Testis (tissue), 3 donors: ENCODE measurements around the gene B3GALT2. TPM values are rescaled to one million over a fixed set of nuclear protein-coding genes. Genes with fewer than 3 reads are reported as not detected.

Experiments used
- DNase-seq: peaks from one replicate; pipeline ENCODE4 v3.0.0-alpha.2; 2019
- H3K27ac ChIP-seq, 2 donors: fragments of 200-600 bp; sonication (generic); one replicate each; pipeline ENCODE4 v1.5.1; 2019
- H3K27me3 ChIP-seq: fragments of 200-600 bp; sonication (generic); one replicate; pipeline ENCODE4 v1.5.1; 2019
- H3K36me3 ChIP-seq: fragments of 200-600 bp; sonication (generic); one replicate; pipeline ENCODE4 v1.5.1; 2017; ENCODE audit warnings: low read depth; ENCODE audit errors: missing control alignments
- H3K4me1 ChIP-seq: fragments of 200-600 bp; sonication (generic); one replicate; pipeline ENCODE4 v1.5.1; 2019
- H3K4me3 ChIP-seq, 2 donors: fragments of 200-600 bp; sonication (generic); one replicate each; pipeline ENCODE4 v1.5.1; 2017 to 2019
- H3K9me3 ChIP-seq: fragments of 200-600 bp; sonication (generic); one replicate; pipeline ENCODE4 v1.5.1; 2017
- POLR2A ChIP-seq: fragments of 450-650 bp; IDR thresholded peaks from one replicate; pipeline ENCODE4 v1.6.1; 2017; ENCODE audit warnings: antibody characterized with exemption, mild to moderate bottlenecking, moderate library complexity
- WGBS, 2 donors: methylation state at CpG; one replicate each; pipeline ENCODE4 v1.1.5; 2018; 5-methylcytosine and 5-hydroxymethylcytosine counted together
- intact Hi-C: fragments of 100-400 bp; cut with DNase I; formaldehyde crosslinking; loops from one replicate; pipeline ENCODE4 v1.15.1; 2023; ENCODE audit warnings: low total_unique reads
- polyA plus RNA-seq: library from polyadenylated mRNA; stranded (reverse); fragments of 350-450 nt; fragmentation: Illumina TruSeq; extraction: RNeasy Lipid Tissue Mini Kit (QIAGEN cat#74804); gene quantifications from one replicate; pipeline ENCODE4 v1.2.3, GENCODE V29; 2014; ENCODE audit warnings: low read depth, low replicate concordance; ENCODE audit not compliant: insufficient read depth
- total RNA-seq, 2 donors: library from RNA; depleted of rRNA; stranded (reverse); fragments of >200 nt; gene quantifications; one replicate each; pipeline ENCODE4 v1.2.3, GENCODE V29; 2016
- TF ChIP-seq, protein P1 (sequence below), 3 experiments: fragments of 450-650 bp in 2 of 3; fragments of 200-600 bp in 1 of 3; sonication (generic) in 1 of 3; IDR thresholded peaks; one replicate each; pipeline ENCODE4 v1.5.1; 2016 to 2019; ENCODE audit warnings: antibody characterized with exemption in 3 of 3, mild to moderate bottlenecking in 2 of 3, moderate library complexity in 1 of 3

Gene B3GALT2
- total and polyA plus RNA-seq, 3 donors from 2014 or later: 0.80 to 2.5 (median 1.1) TPM

DNA sequence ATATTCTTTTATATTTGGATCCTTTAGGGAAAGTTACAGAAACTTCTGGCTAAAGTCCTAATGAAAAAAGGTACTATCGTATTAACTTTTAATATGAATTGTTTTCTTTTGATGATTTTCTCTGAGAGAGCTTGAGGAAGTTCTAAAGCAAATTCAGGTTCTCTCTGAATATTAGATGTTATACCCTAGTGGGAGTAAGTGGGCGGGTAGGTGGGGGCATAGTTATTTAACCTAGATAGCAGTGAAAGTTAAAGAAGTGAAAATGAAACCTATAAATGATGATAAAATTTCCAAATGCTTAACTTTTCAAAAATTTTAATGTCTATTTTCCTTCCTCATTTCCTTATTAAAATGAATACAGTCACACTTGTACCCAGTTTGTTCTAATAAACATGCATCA is 26.2 kb upstream of the B3GALT2 start:
- no peak for DNase-seq
- Histone ChIP-seq H3K27me3 (no peaks in the 10 kb centered on the region), H3K36me3 (no peaks in the 10 kb centered on the region), H3K9me3 (no peaks in the 10 kb centered on the region), H3K27ac (no peak overlapping the region), H3K4me3 (no peak overlapping the region), H3K4me1 (no peaks in the 10 kb centered on the region)
- TF ChIP-seq, protein P1, sequence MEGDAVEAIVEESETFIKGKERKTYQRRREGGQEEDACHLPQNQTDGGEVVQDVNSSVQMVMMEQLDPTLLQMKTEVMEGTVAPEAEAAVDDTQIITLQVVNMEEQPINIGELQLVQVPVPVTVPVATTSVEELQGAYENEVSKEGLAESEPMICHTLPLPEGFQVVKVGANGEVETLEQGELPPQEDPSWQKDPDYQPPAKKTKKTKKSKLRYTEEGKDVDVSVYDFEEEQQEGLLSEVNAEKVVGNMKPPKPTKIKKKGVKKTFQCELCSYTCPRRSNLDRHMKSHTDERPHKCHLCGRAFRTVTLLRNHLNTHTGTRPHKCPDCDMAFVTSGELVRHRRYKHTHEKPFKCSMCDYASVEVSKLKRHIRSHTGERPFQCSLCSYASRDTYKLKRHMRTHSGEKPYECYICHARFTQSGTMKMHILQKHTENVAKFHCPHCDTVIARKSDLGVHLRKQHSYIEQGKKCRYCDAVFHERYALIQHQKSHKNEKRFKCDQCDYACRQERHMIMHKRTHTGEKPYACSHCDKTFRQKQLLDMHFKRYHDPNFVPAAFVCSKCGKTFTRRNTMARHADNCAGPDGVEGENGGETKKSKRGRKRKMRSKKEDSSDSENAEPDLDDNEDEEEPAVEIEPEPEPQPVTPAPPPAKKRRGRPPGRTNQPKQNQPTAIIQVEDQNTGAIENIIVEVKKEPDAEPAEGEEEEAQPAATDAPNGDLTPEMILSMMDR (IDR thresholded peaks at IDR 0.05): no peak
- TF ChIP-seq POLR2A: no peak
- WGBS, 2 donors: 95 to 97% methylated on average over 2 of the region's 2 CpGs
- intact Hi-C loops: no loop called here

DNA sequence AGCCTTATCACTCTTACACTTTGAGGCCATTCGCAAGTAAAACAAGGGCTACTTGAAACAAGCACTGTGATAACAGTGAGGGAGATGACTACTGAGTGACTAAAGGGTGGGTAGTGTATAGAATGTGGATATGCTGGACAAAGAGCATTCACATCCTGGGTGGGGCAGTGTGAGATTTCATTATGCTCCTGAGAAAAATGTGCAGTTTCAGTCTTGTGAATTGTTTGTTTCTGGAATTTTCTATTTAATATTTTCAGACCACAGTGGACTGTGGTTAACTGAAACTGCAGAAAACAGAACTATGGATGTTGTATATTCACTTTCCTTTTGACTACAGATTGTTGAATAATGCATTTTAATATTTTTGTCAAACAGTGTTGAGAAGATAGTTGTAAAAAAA is 25.1 kb upstream of the B3GALT2 start:
- H3K4me3 ChIP-seq: no peak overlapping the region
- TF ChIP-seq, protein P1 (IDR thresholded peaks at IDR 0.05): no peak
- TF ChIP-seq POLR2A: no peak
- no peaks in the 10 kb centered on the region for H3K4me1 ChIP-seq
- H3K36me3 ChIP-seq: no peaks in the 10 kb centered on the region
- WGBS, 2 donors: 58 to 95% methylated on average over 1 of the region's 1 CpG
- no peaks in the 10 kb centered on the region for H3K27me3 ChIP-seq
- intact Hi-C loops: no loop called here
- H3K9me3 ChIP-seq: no peaks in the 10 kb centered on the region
- DNase-seq: no peak
- no peak overlapping the region for H3K27ac ChIP-seq

DNA sequence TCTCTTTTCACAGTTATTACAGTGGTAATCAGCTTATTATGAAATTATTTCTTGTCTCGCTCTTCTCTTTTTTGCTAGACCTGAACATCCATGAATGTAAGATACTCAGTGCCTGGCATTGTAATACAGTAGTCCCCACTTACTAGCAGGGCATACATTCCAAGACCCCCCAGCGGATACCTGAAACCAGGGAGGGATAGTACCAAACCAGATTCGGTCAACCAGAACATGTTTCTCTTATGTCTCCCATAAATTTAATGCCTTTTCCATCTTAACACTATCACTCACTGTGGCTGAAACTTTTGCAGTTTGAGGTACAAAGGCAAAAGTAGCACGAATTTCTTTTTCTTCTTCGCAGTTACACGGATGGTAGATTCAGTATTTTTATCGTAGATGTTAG is 24.6 kb upstream of the B3GALT2 start:
- no peak overlapping the region for H3K27ac ChIP-seq
- H3K9me3 ChIP-seq: no peaks in the 10 kb centered on the region
- H3K36me3 ChIP-seq: no peaks in the 10 kb centered on the region
- no peak overlapping the region for H3K4me3 ChIP-seq
- TF ChIP-seq POLR2A: no peak
- TF ChIP-seq, protein P1 (IDR thresholded peaks at IDR 0.05): no peak
- no peaks in the 10 kb centered on the region for H3K27me3 ChIP-seq
- intact Hi-C loops: no loop called here
- H3K4me1 ChIP-seq: no peaks in the 10 kb centered on the region
- WGBS, 2 donors: 94 to 96% methylated on average over 7 of the region's 7 CpGs
- DNase-seq: no peak

DNA sequence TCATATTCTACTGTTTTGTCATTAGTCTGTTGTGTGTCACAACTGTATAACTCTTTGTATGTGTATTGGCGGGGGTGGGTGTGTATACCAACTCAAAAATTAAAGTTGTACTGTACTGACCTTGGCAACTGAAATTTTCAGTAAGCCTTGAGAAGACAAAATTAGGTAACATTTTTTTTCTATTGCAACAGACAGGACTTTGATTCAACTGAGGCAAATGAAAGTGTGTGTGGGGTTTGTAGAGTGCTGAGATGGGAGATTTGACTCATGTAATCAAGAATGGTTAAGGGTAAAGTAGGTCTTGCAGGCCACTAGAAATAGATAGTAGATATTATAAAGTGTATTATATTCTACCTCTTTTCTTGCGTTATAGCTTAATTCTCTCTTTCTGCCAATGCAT is 14.6 kb upstream of the B3GALT2 start:
- no peak for DNase-seq
- H3K4me3 ChIP-seq: no peak overlapping the region
- 93 to 96% methylated on average over 2 of the region's 2 CpGs for WGBS, 2 donors
- H3K4me1 ChIP-seq: no peaks in the 10 kb centered on the region
- TF ChIP-seq POLR2A: no peak
- TF ChIP-seq, protein P1 (IDR thresholded peaks at IDR 0.05): no peak
- H3K9me3 ChIP-seq: no peaks in the 10 kb centered on the region
- intact Hi-C loops: no loop called here
- H3K36me3 ChIP-seq: no peaks in the 10 kb centered on the region
- no peak overlapping the region for H3K27ac ChIP-seq
- no peaks in the 10 kb centered on the region for H3K27me3 ChIP-seq

DNA sequence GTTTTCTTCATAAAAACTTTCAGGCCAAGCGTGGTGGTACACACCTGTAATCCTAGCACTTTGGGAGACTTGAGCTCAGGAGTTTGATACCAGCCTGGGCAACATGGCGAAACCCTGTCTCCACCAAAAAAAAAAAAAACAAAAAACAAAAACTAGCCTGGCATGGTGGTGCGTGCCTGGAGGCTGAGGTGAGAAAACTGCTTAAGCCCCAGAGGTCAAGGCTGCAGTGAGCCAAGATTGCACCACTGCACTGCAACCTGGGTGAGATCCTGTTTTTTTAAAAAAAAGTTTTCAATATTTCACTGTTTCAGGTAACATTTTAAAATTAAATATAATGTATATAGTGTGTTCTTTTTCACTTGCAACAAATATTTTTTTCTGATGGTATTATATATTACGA is 13.5 kb upstream of the B3GALT2 start:
- intact Hi-C loops: no loop called here
- no peak overlapping the region for H3K27ac ChIP-seq
- no peaks in the 10 kb centered on the region for H3K27me3 ChIP-seq
- no peaks in the 10 kb centered on the region for H3K4me1 ChIP-seq
- H3K36me3 ChIP-seq: no peaks in the 10 kb centered on the region
- TF ChIP-seq, protein P1 (IDR thresholded peaks at IDR 0.05): no peak
- no peak for TF ChIP-seq POLR2A
- WGBS, 2 donors: 94% methylated on average over 4 of the region's 4 CpGs
- H3K4me3 ChIP-seq: no peak overlapping the region
- DNase-seq: no peak
- H3K9me3 ChIP-seq: no peaks in the 10 kb centered on the region
